Measurements from ENCODE around the gene PDIA4.
"Not testable (repeated sequence)": the region's sequence is repeated elsewhere in the genome, so short reads cannot be mapped to it uniquely, and the experiment has no call there.

PDIA4 gene

DNA sequence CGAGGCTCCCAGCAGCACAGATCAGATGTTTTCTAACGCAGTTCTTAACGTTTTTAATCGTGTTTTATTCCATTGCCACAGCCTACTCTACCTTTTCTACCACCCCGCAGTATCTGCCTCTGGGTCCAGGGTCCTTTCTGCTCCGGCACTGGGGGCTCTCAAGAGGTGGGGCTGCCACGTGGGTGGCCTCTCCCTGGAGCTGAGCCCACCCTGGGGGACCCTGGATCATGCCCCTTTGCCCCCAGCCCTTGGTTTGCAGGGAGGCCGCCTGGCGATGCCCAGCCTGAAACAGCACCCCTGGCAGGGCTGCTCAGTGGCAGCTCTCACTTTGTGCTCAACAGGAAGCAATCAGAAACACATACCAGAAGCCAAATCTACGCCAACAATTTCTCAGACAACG lies 25.3 kb downstream of the PDIA4 start:
- no peak for DNase-seq (ENCODE audit: low read depth)

- no peak for DNase-seq (ENCODE audit: low read depth)
Measured at GRCh38 chr7:149002604-149003003, 25.7 kb downstream of the PDIA4 start.

DNA sequence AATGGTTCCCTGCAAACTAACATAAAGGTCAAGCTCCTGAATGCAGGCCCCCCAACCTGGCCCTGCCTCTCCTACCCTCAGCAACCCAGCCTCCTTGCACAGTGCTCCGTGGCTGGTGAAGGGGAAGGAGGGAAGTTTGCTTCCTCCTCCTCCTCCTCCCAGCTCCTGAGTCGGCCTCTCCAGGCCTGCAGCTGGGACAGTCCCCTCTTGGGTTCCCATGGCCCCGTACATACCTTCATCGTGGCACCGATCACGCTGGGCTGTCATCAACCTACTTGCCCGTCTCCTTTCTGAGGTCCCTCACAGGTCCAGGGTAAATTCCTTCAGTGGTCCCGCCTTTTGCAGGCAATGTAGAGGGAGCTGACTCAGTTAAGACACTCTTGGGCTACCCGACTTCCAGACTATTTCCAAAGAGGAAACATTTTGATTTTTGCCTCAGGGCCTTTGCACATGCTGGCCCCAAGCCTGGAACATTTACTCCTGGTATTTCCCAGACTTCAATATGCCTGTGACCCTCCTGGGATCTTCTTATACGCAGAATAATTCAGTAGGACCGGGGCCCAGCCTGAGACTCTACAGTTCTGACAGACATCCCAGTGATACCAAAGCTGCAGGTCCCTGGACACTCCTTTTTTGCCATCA lies 26.8 kb downstream of the PDIA4 start:
- DNase-seq (ENCODE audit: low read depth), result no peak

DNA sequence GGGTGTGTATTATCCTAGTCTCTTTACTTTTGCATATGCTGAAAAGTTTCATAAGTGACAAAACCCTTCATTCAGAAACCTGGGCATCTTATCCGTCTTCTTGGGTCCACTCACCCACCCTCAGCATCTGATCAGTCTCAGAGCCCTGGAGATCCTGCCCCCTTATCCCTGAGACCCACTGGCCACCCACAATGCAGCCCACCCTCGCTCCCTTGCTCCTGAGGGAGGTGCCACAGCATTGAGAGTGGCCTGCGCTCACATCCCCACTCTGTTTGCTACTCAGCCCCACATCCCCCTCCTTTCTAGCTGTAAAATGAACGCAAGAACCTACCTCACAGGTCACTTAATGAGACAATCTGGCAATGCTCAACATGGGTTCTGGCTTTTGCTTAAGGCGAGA lies 27.3 kb downstream of the PDIA4 start:
- no peak for DNase-seq (ENCODE audit: low read depth)

DNA sequence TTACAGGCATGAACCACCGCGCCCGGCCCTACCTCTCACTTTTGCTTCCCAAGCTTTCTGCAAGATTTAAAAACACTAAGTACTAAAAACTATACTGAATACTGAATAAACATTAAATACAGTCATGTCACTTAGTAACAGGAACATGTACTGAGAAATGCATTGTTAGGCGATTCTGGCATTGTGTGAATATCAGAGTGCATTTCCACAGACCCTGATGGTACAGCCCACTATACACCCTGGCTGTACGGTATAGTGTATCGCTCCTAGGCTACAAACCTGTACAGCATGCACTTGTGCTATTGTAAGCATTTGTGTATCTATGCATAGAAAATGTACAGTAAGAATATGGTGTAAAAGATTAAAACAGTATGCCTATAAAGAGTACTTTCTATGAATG lies 29.1 kb downstream of the PDIA4 start:
- DNase-seq (ENCODE audit: low read depth), result no peak

DNA sequence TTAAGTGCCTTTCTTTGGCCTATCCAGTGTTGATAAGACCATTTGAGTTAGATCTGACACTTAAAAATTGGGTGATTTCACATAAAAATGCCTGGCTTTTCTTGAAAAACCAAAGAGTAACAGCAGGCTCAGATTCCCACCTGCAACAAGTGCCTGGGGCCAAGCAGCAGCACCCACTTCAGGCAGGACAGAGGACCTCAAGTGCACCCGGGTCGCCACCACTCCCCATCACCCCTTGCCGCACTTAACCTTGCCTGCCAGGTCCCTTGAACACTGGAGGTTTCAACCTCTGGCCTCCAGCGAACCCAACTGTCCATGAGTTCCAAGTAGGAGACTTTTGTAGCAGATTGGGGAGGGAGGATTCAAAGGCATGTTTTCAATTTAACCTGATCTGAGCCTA lies 30.8 kb downstream of the PDIA4 start:
- DNase-seq (ENCODE audit: low read depth), result no peak

- DNase-seq (ENCODE audit: low read depth), result no peak
Measured at GRCh38 chr7:148994576-148994975, 33.7 kb downstream of the PDIA4 start.

GRCh38 chr7:148993193-148993592 lies 35.1 kb downstream of the PDIA4 start:
- DNase-seq (ENCODE audit: low read depth), result no peak

- no peak for DNase-seq (ENCODE audit: low read depth)
Measured at GRCh38 chr7:148991536-148991935, 36.8 kb downstream of the PDIA4 start.

DNA sequence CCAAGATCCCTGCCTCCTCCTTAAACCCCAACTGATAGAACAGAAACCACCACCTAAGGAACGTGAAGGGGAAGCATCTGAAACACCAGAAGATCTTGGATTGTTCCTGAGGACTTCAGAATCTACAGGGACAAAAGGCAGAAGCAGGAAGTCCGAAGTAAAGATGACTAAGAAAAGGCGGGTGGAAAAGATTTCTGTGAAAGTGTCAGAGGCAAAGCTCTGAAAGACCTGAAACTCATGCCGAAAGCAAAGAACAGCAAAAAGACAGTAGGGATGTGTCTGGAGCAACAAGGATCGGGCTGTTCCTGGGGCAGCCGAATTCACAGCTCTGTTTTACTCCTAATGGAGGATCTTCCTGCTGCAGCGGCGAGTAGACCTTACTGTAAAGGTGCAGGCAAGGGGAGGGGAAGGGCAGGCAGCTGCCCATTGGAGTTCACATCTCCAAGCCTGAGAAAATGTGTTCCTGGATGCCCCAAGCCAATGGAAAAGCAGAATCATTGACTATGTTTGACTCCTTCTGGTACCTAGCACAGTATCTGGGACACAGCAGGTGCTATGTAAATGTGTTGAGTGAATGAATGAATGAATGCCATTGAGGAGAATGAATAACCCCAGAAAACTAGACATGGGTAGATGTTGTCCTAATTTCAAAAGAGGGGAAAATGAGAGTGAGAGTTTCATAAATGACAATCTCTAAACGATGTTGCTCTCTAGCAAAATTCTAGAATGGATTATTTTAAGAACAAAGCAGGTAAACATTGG lies 40.4 kb downstream of the PDIA4 start:
- no peak for DNase-seq (ENCODE audit: low read depth)

GRCh38 chr7:148987010-148987750 lies 41.1 kb downstream of the PDIA4 start:
- peak; percentile 73 for DNase-seq (ENCODE audit: low read depth)

DNA sequence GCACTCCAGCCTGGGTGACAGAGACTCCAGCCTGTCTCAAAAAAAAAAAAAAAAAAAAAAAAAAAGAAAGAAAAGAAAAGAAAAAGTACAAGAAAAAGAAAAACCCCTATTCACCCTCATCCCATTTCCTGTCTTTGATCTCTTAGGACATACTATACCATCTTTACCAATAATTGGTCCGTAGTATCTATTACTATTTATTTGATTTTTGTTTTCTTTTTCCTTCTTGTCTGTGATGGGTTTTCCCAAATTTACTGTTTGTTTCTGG lies 41.6 kb downstream of the PDIA4 start:
- DNase-seq (ENCODE audit: low read depth), result no peak

DNA sequence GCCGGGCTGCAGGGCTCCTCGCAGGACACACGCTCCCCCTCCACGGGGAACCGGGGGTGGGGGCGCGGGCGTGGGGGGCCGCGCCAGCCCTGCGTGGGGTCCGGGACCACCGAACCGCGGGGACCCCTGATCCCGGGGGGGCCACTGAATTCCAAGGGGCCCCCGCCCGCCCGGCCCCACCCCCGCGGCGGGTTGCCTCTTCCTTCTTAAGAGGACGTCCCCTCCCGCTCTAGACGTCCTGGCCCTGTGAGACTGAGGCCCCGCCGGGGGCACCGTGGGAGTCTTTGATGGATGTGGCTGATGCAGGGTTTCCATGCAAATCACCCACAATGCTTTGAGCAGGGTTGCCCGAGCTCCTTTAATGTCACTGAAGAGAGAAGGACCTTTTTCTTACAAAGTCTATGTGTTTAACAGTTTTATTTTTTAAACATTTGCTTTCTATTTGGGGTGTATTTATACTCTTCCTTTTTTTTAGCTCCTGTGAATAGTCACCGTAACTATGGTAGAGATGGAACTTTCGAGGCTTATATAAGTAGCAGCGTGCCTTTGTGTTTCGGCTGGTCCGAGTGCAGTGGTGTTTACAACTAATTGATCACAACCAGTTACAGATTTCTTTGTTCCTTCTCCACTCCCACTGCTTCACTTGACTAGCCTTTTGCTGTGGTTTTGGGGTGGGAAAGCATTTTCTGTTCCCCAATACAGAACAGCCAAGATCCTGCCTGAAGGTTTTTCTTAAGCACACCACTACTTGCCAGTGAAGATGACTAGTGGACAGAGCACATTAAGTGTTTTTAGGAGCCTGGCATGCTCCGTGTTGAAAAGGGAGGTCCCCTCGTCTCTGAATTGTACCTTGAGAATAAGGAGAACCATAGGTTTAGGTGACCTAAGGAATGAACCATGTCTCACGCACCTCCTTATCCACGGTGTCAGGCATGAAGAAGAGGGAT lies 44.8 kb downstream of the PDIA4 start:
- peak; percentile 64 for DNase-seq (ENCODE audit: low read depth)

- DNase-seq (ENCODE audit: low read depth), result no peak
Measured at GRCh38 chr7:148982654-148983199, 45.6 kb downstream of the PDIA4 start.

DNA sequence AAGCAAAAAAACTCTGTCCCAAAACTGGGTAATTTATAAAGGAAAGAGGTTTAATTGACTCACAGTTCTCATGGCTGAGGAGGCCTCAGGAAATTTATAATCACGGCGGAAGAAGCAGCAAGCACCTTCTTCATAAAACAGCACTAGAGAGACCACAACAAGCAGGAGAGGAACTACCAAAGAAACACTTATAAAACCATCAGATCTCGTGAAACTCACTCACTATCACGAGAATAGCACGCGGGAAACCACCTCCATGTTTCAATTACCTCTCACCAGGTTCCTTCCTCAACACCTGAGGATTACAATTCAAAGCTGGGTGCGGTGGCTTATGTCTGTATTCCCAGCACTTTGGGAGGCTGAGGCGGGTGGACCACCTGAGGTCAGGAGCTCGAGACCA lies 48.5 kb downstream of the PDIA4 start:
- DNase-seq (ENCODE audit: low read depth), result no peak

DNA sequence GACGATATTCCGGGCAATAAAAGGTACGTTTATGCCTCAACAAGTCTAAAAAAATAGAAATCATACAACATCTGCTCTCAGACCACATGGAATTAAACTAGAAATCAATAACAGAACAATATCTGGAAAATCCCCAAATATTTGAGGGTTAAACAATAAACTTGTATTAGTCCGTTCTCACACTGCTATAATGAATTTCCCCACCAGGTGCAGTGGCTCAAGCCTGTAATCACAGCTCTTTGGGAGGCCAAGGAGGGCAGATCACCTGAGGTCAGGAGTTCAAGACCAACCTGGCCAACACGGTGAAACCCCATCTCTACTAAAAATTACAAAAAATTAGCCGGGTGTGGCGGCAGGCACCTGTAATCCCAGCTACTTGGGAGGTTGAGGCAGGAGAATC lies 49.2 kb downstream of the PDIA4 start:
- not testable (repeated sequence) for DNase-seq (ENCODE audit: low read depth)

GRCh38 chr7:148978091-148978490 lies 50.2 kb downstream of the PDIA4 start:
- DNase-seq (ENCODE audit: low read depth), result no peak

DNA sequence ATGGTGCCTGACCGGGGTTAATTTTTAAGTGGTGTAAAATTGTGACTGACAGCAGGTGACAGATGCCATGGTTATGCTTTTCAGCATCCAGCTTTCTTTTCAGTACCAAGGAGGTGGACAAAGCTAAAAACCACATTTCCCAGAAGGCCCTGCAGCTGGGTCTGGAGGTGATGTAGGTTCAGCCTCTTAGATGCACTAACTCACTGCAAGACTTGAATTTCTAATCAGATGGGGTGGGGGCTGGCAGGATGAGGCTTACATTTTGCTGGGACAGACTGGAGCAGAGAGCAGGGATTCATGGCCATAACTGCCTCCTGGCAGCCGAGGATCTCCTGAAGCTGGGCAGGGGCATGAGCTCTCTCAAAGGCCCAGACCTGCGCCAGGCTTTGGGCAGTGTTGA lies 52.4 kb downstream of the PDIA4 start:
- DNase-seq (ENCODE audit: low read depth), result no peak

- no peak for DNase-seq (ENCODE audit: low read depth)
Measured at GRCh38 chr7:148973256-148973655, 55.0 kb downstream of the PDIA4 start.

GRCh38 chr7:148972375-148972774 lies 55.9 kb downstream of the PDIA4 start:
- DNase-seq (ENCODE audit: low read depth), result no peak

DNA sequence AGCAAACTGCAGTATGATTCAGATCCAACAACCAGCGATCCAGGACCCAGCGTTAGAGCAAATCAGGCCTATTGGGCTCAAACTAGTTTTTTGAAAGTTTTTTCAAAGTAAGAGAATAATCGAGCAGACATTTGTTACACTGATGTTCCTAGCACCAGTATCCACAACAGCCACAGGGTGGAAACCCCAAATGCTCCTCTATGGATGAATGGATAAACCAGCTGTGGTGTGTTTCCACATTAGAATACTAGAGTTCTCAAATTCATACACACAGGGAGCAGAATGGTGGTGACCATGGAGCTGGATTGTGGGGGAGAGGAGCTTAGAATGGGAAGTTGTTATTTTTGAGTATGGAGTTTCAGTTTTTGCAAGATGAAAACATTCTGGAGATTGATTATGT lies 60.7 kb downstream of the PDIA4 start:
- DNase-seq (ENCODE audit: low read depth), result no peak

GRCh38 chr7:148967032-148967372 lies 61.3 kb downstream of the PDIA4 start:
- no peak for DNase-seq (ENCODE audit: low read depth)
